ENCODE results near the gene LBP.

- TF ChIP-seq ETS1 (IDR thresholded peaks at IDR 0.05) = no peak
- no peak for TF ChIP-seq REST (IDR thresholded peaks at IDR 0.05; ENCODE audit: unreplicated experiment)
- no peak for TF ChIP-seq CTCF (conservative IDR thresholded peaks at IDR 0.05; ENCODE audit: low read depth in 2 of 2)
- TF ChIP-seq POLR2AphosphoS5 (IDR thresholded peaks at IDR 0.05; ENCODE audit: low read depth) = no peak
- TF ChIP-seq JUNB (IDR thresholded peaks at IDR 0.05; ENCODE audit: unreplicated experiment) = no peak
- TF ChIP-seq EZH2phosphoT487 (IDR thresholded peaks at IDR 0.05; ENCODE audit: unreplicated experiment) = no peak
- TF ChIP-seq EZH2 (IDR thresholded peaks at IDR 0.05; ENCODE audit: low read depth, unreplicated experiment) = no peak
- TF ChIP-seq CREB1 (CRISPR knock-in tag; IDR thresholded peaks at IDR 0.05; ENCODE audit: low read depth) = no peak
- TF ChIP-seq ZNF331 (CRISPR knock-in tag; IDR thresholded peaks at IDR 0.05; ENCODE audit: low read depth) = no peak
- no peak for TF ChIP-seq ZNF114 (CRISPR knock-in tag; IDR thresholded peaks at IDR 0.05)
- TF ChIP-seq NANOG (IDR thresholded peaks at IDR 0.05; ENCODE audit: borderline replicate concordance) = no peak
- no peak for TF ChIP-seq ZNF462 (CRISPR knock-in tag; IDR thresholded peaks at IDR 0.05)
- TF ChIP-seq STAT1 (IDR thresholded peaks at IDR 0.05; ENCODE audit: unreplicated experiment) = no peak
These were observed 74.3 kb downstream of the LBP start for GRCh38 chr20:38420388-38421085.

Data from GM23338 (cell line).